Measurements from ENCODE around the gene SDK1.

The SDK1 gene

GRCh38 chr7:4270941-4271715 is 970.1 kb downstream of the SDK1 start:
- H3K4me3 ChIP-seq (ENCODE audit: insufficient read depth, low read depth, low read length, poor library complexity, severe bottlenecking) = no peak overlapping the region
- no peaks in the 10 kb centered on the region for H3K4me1 ChIP-seq (ENCODE audit: control insufficient read depth, insufficient read depth, low read length, poor library complexity, severe bottlenecking)
- no peak overlapping the region for H3K27ac ChIP-seq (ENCODE audit: insufficient read depth, low read length, poor library complexity, severe bottlenecking)
- H3K9me3 ChIP-seq (ENCODE audit: control insufficient read depth, low read length) = no peaks in the 10 kb centered on the region
- H3K27me3 ChIP-seq (replicated peaks; ENCODE audit: control insufficient read depth, insufficient read depth, low read length, poor library complexity, severe bottlenecking) = no peaks in the 10 kb centered on the region
- no peaks in the 10 kb centered on the region for H3K36me3 ChIP-seq (ENCODE audit: control insufficient read depth, insufficient read depth, low read length)
- no peak for DNase-seq

DNA sequence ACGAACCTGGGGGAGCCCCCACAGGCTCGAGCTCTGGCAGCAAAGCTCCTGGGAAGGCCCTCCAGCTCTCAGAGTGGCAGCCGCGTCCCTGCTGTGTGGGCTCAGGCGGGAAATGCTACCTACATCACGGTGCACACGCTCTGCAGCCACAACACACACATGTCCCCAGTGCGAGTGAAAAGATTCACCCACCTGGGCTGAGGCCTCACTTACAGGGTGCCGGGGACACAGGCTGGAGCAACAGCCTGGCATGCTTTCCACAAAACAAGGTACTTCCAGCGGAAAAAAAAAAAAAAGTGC is 970.6 kb downstream of the SDK1 start:
- Histone ChIP-seq H3K27ac (ENCODE audit: insufficient read depth, low read length, poor library complexity, severe bottlenecking) (no peak overlapping the region), H3K4me1 (ENCODE audit: control insufficient read depth, insufficient read depth, low read length, poor library complexity, severe bottlenecking) (no peaks in the 10 kb centered on the region), H3K9me3 (ENCODE audit: control insufficient read depth, low read length) (no peaks in the 10 kb centered on the region), H3K27me3 (replicated peaks; ENCODE audit: control insufficient read depth, insufficient read depth, low read length, poor library complexity, severe bottlenecking) (no peaks in the 10 kb centered on the region), H3K4me3 (ENCODE audit: insufficient read depth, low read depth, low read length, poor library complexity, severe bottlenecking) (no peak overlapping the region), H3K36me3 (ENCODE audit: control insufficient read depth, insufficient read depth, low read length) (no peaks in the 10 kb centered on the region)
- DNase-seq = no peak

DNA sequence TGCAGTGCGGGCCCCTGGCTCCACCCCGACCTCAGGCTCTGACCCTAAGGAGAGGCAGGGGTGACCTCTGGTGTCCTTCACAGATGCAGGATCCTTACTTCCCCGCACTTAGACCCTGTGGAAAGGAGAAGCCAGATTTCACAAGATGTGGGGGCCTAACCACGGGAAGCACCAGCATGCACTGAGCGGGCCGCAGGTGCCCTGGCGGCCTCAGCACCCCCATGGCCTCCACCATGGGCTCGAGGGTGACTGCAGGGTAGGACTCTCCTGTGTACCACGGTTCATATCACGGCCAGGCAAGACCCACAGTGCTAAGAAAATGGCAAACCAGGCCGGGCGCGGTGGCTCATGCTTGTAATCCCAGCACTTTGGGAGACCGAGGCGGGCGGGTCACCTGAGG is 971.1 kb downstream of the SDK1 start:
- Histone ChIP-seq H3K27ac (ENCODE audit: insufficient read depth, low read length, poor library complexity, severe bottlenecking) (no peak overlapping the region), H3K9me3 (ENCODE audit: control insufficient read depth, low read length) (no peaks in the 10 kb centered on the region), H3K27me3 (replicated peaks; ENCODE audit: control insufficient read depth, insufficient read depth, low read length, poor library complexity, severe bottlenecking) (no peaks in the 10 kb centered on the region), H3K36me3 (ENCODE audit: control insufficient read depth, insufficient read depth, low read length) (no peaks in the 10 kb centered on the region), H3K4me3 (ENCODE audit: insufficient read depth, low read depth, low read length, poor library complexity, severe bottlenecking) (no peak overlapping the region), H3K4me1 (ENCODE audit: control insufficient read depth, insufficient read depth, low read length, poor library complexity, severe bottlenecking) (no peaks in the 10 kb centered on the region)
- DNase-seq = no peak

- Histone ChIP-seq H3K9me3 (ENCODE audit: control insufficient read depth, low read length) (no peaks in the 10 kb centered on the region), H3K4me3 (ENCODE audit: insufficient read depth, low read depth, low read length, poor library complexity, severe bottlenecking) (no peak overlapping the region), H3K27ac (ENCODE audit: insufficient read depth, low read length, poor library complexity, severe bottlenecking) (no peak overlapping the region), H3K4me1 (ENCODE audit: control insufficient read depth, insufficient read depth, low read length, poor library complexity, severe bottlenecking) (no peaks in the 10 kb centered on the region), H3K27me3 (replicated peaks; ENCODE audit: control insufficient read depth, insufficient read depth, low read length, poor library complexity, severe bottlenecking) (no peaks in the 10 kb centered on the region), H3K36me3 (ENCODE audit: control insufficient read depth, insufficient read depth, low read length) (no peaks in the 10 kb centered on the region)
- DNase-seq = no peak
Observed at GRCh38 chr7:4273566-4274230, 972.6 kb downstream of the SDK1 start.

DNA sequence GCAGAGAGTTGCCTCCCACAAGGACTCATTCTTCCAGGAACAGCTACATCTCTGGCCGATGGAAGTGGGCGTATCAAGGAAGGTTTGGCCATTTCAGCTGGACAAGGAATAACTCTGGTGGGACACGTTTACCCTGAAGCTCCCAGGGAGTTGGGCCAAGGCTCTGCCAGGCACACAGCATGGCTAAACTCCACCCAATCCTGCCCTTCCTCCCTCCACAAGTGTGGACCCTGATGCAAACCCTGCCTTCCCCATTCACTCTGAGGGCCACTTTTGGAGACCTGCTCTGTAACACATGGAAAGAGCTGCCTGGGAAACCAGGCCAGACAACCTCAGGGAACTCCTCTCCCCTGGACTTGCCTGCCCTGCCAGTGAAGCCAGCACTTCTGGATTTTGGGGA is 973.2 kb downstream of the SDK1 start:
- no peak overlapping the region for H3K27ac ChIP-seq (ENCODE audit: insufficient read depth, low read length, poor library complexity, severe bottlenecking)
- H3K4me3 ChIP-seq (ENCODE audit: insufficient read depth, low read depth, low read length, poor library complexity, severe bottlenecking) = no peak overlapping the region
- H3K27me3 ChIP-seq (replicated peaks; ENCODE audit: control insufficient read depth, insufficient read depth, low read length, poor library complexity, severe bottlenecking) = no peaks in the 10 kb centered on the region
- no peak for DNase-seq
- H3K36me3 ChIP-seq (ENCODE audit: control insufficient read depth, insufficient read depth, low read length) = no peaks in the 10 kb centered on the region
- no peaks in the 10 kb centered on the region for H3K4me1 ChIP-seq (ENCODE audit: control insufficient read depth, insufficient read depth, low read length, poor library complexity, severe bottlenecking)
- no peaks in the 10 kb centered on the region for H3K9me3 ChIP-seq (ENCODE audit: control insufficient read depth, low read length)

DNA sequence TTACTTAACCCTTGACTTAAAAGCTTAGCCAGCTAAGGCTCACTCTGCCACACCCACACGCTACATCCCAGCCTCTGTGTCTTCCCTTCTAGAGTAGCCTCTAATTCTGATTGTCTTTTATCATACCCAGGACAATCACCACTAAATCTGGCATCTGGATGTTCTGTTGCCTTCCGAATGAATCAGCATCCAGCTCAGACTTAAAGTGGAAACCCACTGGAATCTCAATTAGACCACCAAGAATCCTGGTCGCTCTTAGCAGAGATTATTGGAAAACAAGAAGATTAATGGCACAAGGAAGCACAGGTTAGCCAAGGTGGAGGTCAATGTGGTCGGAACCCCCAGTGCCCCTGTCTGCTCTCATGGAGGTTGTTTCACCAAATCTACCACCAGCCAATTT is 976.9 kb downstream of the SDK1 start:
- Histone ChIP-seq H3K4me3 (ENCODE audit: insufficient read depth, low read depth, low read length, poor library complexity, severe bottlenecking) (no peak overlapping the region), H3K27ac (ENCODE audit: insufficient read depth, low read length, poor library complexity, severe bottlenecking) (no peak overlapping the region), H3K36me3 (ENCODE audit: control insufficient read depth, insufficient read depth, low read length) (no peaks in the 10 kb centered on the region), H3K9me3 (ENCODE audit: control insufficient read depth, low read length) (no peaks in the 10 kb centered on the region), H3K4me1 (ENCODE audit: control insufficient read depth, insufficient read depth, low read length, poor library complexity, severe bottlenecking) (no peaks in the 10 kb centered on the region), H3K27me3 (replicated peaks; ENCODE audit: control insufficient read depth, insufficient read depth, low read length, poor library complexity, severe bottlenecking) (no peaks in the 10 kb centered on the region)
- no peak for DNase-seq

- Histone ChIP-seq H3K9me3 (ENCODE audit: control insufficient read depth, low read length) (no peaks in the 10 kb centered on the region), H3K27me3 (replicated peaks; ENCODE audit: control insufficient read depth, insufficient read depth, low read length, poor library complexity, severe bottlenecking) (no peaks in the 10 kb centered on the region), H3K27ac (ENCODE audit: insufficient read depth, low read length, poor library complexity, severe bottlenecking) (no peak overlapping the region), H3K36me3 (ENCODE audit: control insufficient read depth, insufficient read depth, low read length) (no peaks in the 10 kb centered on the region), H3K4me1 (ENCODE audit: control insufficient read depth, insufficient read depth, low read length, poor library complexity, severe bottlenecking) (no peaks in the 10 kb centered on the region), H3K4me3 (ENCODE audit: insufficient read depth, low read depth, low read length, poor library complexity, severe bottlenecking) (no peak overlapping the region)
- DNase-seq = no peak
Observed at GRCh38 chr7:4279216-4279615, 978.2 kb downstream of the SDK1 start.

GRCh38 chr7:4281231-4281993 is 980.4 kb downstream of the SDK1 start:
- no peak overlapping the region for H3K4me3 ChIP-seq (ENCODE audit: insufficient read depth, low read depth, low read length, poor library complexity, severe bottlenecking)
- no peak for DNase-seq
- H3K9me3 ChIP-seq (ENCODE audit: control insufficient read depth, low read length) = no peaks in the 10 kb centered on the region
- H3K27ac ChIP-seq (ENCODE audit: insufficient read depth, low read length, poor library complexity, severe bottlenecking) = no peak overlapping the region
- H3K4me1 ChIP-seq (ENCODE audit: control insufficient read depth, insufficient read depth, low read length, poor library complexity, severe bottlenecking) = no peaks in the 10 kb centered on the region
- H3K27me3 ChIP-seq (replicated peaks; ENCODE audit: control insufficient read depth, insufficient read depth, low read length, poor library complexity, severe bottlenecking) = no peaks in the 10 kb centered on the region
- no peaks in the 10 kb centered on the region for H3K36me3 ChIP-seq (ENCODE audit: control insufficient read depth, insufficient read depth, low read length)

DNA sequence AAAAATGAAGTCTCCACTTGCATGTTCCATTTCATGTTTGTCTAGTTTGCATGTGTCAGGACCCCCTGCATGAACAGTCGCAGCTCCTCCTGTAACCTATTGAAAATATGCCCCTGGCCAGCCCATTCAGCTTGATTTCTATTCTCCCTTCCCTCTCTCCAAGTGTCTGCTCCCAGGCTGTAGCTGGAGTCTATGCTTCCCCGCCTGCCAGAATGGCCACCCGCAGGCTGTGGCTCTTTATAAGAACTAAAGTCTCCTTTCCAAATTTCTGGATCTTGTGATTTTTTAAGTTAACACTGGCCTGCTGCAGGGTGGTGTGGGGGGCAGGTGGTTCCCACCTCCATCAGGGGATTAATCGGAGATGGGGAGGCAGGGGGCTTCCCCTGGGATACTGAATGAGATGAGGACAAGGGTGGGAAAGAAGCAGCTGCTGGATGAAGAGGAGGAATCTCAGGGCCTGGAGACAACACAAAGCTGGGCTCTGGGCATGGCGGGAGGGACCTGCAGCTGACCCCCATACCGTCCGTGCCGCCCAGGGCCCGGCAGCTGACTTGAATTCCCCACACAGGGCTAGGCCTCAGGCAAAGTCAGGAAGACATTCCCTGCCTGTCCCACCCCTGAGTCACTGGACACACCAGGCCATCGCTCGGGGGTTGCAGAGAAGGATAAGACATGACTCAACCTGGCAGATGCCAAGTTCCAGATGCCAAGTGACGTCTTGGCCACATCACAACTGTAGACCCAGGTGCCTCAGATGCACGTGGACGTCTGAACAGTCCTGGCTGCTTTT is 981.6 kb downstream of the SDK1 start:
- Histone ChIP-seq H3K4me1 (ENCODE audit: control insufficient read depth, insufficient read depth, low read length, poor library complexity, severe bottlenecking) (no peaks in the 10 kb centered on the region), H3K27ac (ENCODE audit: insufficient read depth, low read length, poor library complexity, severe bottlenecking) (no peak overlapping the region), H3K4me3 (ENCODE audit: insufficient read depth, low read depth, low read length, poor library complexity, severe bottlenecking) (no peak overlapping the region), H3K27me3 (replicated peaks; ENCODE audit: control insufficient read depth, insufficient read depth, low read length, poor library complexity, severe bottlenecking) (no peaks in the 10 kb centered on the region), H3K9me3 (ENCODE audit: control insufficient read depth, low read length) (no peaks in the 10 kb centered on the region), H3K36me3 (ENCODE audit: control insufficient read depth, insufficient read depth, low read length) (no peaks in the 10 kb centered on the region)
- DNase-seq = no peak

All from effector memory CD4-positive, alpha-beta T cell (primary cell).